Endodermal cell (in vitro differentiated cells): ENCODE results near the gene RBKS. TPM values are rescaled to one million over a fixed set of nuclear protein-coding genes. Genes with fewer than 3 reads are reported as not detected.
"Not testable (repeated sequence)": the region's sequence is repeated elsewhere in the genome, so short reads cannot be mapped to it uniquely, and the experiment has no call there.

Experiments
- DNase-seq: peaks from one replicate; pipeline ENCODE4 v3.0.0-alpha.2; 2017
- H3K27ac ChIP-seq: 2 replicates; pipeline ENCODE4 v1.5.1; 2013; ENCODE audit warnings: mild to moderate bottlenecking, low read depth, low read length, moderate library complexity
- H3K27me3 ChIP-seq: 2 replicates; pipeline ENCODE4 v1.6.1; 2013; ENCODE audit warnings: mild to moderate bottlenecking, low read length, moderate library complexity; ENCODE audit not compliant: insufficient read depth, control insufficient read depth, poor library complexity, severe bottlenecking
- H3K36me3 ChIP-seq: 2 replicates; pipeline ENCODE4 v1.7.0; 2013; ENCODE audit warnings: mild to moderate bottlenecking, low read length, moderate library complexity; ENCODE audit not compliant: control insufficient read depth, insufficient read depth
- H3K4me1 ChIP-seq: one replicate; pipeline ENCODE4 v1.7.0; 2013; ENCODE audit warnings: low read length; ENCODE audit not compliant: control insufficient read depth, insufficient read depth
- H3K4me3 ChIP-seq: 2 replicates; pipeline ENCODE4 v1.5.1; 2013; ENCODE audit warnings: mild to moderate bottlenecking, low read length, moderate library complexity
- H3K9ac ChIP-seq: 2 replicates; pipeline ENCODE4 v1.6.1; 2013; ENCODE audit warnings: mild to moderate bottlenecking, low read length, moderate library complexity; ENCODE audit not compliant: poor library complexity, severe bottlenecking; ENCODE audit errors: extremely low read depth
- H3K9me3 ChIP-seq: 2 replicates; pipeline ENCODE4 v1.6.1; 2013; ENCODE audit warnings: mild to moderate bottlenecking, low read length, moderate library complexity; ENCODE audit not compliant: control insufficient read depth
- H3K27ac Mint-ChIP-seq: 2 replicates; pipeline ENCODE4 v1.8.0; 2020; ENCODE audit warnings: mixed read lengths
- H3K27me3 Mint-ChIP-seq: 2 replicates; pipeline ENCODE4 v1.8.0; 2021; ENCODE audit warnings: mild to moderate bottlenecking, mixed read lengths; ENCODE audit not compliant: insufficient read depth
- H3K36me3 Mint-ChIP-seq: 2 replicates; pipeline ENCODE4 v1.8.0; 2020; ENCODE audit warnings: low read depth, mixed read lengths
- H3K4me1 Mint-ChIP-seq: 2 replicates; pipeline ENCODE4 v1.8.0; 2020; ENCODE audit warnings: mixed read lengths
- H3K4me3 Mint-ChIP-seq: 2 replicates; pipeline ENCODE4 v1.8.0; 2020; ENCODE audit warnings: mild to moderate bottlenecking, moderate library complexity, mixed read lengths
- H3K9me3 Mint-ChIP-seq: 2 replicates; pipeline ENCODE4 v1.8.0; 2020; ENCODE audit warnings: mild to moderate bottlenecking, mixed read lengths
- WGBS, 2 experiments: methylation state at CpG; one replicate each; pipeline versions ENCODE4 v1.1.5 to v1.1.7; 2013; ENCODE audit warnings: missing lambda C conversion rate in 2 of 2, mixed read lengths in 1 of 2; ENCODE audit not compliant: insufficient coverage in 1 of 2, insufficient read length in 1 of 2; 5-methylcytosine and 5-hydroxymethylcytosine counted together
- total RNA-seq, 2 donors: library from RNA; stranded (reverse); fragmentation: NEBNext Ultra II Directional in 1 of 2; extraction: Animal tissue kit (Norgen Biotek cat#: 25700) in 1 of 2; gene quantifications; 2 replicates in 1 of 2; 3 replicates in 1 of 2; pipeline ENCODE4 v1.2.1, GENCODE V29; 2021
- TF ChIP-seq, protein P1 (sequence below): fragments of 200-600 bp; sonication (generic); conservative IDR thresholded peaks from 2 replicates; pipeline ENCODE4 v1.5.0; 2021; ENCODE audit warnings: antibody characterized with exemption, mild to moderate bottlenecking

Gene RBKS
- total RNA-seq, 2 donors from 2014 or later = 4.4 to 4.9 TPM

DNA sequence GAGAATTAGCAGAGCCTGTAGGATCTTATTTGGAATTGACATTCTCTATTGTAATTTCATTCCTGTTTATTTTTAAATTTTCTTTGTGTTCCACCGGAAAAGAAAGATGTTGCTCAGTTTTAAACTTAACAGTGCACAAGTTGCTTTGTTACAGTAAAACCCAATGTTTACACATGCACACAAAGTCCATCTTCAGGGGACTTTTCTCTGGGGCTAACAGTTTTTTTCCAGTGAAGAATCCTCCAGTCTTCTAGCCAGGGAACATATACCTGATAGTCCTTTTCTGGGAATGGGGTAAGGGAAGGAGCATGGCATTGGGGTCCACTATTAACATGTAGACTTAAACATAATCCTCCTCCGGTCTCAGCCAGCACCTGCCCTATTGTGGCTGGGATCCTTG is 143.9 kb downstream of the RBKS start:
- no peak overlapping the region for H3K4me3 ChIP-seq
- Mint-ChIP-seq H3K27me3 (peaks cover 31% of the 10 kb centered on the region), H3K27ac (no peak overlapping the region), H3K9me3 (peaks cover 18% of the 10 kb centered on the region), H3K36me3 (no peaks in the 10 kb centered on the region), H3K4me1 (peaks cover 1% of the 10 kb centered on the region), H3K4me3 (no peak overlapping the region)
- no peaks in the 10 kb centered on the region for H3K4me1 ChIP-seq
- DNase-seq = no peak
- 93 to 100% methylated on average over 1 to 2 of the region's 2 CpGs for WGBS, 2 experiments
- peaks cover 4% of the 10 kb centered on the region for H3K9me3 ChIP-seq
- H3K27ac ChIP-seq = no peak overlapping the region
- TF ChIP-seq, protein P1, sequence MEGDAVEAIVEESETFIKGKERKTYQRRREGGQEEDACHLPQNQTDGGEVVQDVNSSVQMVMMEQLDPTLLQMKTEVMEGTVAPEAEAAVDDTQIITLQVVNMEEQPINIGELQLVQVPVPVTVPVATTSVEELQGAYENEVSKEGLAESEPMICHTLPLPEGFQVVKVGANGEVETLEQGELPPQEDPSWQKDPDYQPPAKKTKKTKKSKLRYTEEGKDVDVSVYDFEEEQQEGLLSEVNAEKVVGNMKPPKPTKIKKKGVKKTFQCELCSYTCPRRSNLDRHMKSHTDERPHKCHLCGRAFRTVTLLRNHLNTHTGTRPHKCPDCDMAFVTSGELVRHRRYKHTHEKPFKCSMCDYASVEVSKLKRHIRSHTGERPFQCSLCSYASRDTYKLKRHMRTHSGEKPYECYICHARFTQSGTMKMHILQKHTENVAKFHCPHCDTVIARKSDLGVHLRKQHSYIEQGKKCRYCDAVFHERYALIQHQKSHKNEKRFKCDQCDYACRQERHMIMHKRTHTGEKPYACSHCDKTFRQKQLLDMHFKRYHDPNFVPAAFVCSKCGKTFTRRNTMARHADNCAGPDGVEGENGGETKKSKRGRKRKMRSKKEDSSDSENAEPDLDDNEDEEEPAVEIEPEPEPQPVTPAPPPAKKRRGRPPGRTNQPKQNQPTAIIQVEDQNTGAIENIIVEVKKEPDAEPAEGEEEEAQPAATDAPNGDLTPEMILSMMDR = no peak
- no peaks in the 10 kb centered on the region for H3K27me3 ChIP-seq
- H3K9ac ChIP-seq = no peak overlapping the region
- H3K36me3 ChIP-seq = no peaks in the 10 kb centered on the region

GRCh38 chr2:27745494-27745893 is 144.7 kb downstream of the RBKS start:
- H3K27me3 Mint-ChIP-seq = peaks cover 31% of the 10 kb centered on the region
- not testable (repeated sequence) for H3K36me3 Mint-ChIP-seq, H3K4me3 Mint-ChIP-seq

GRCh38 chr2:27742571-27742970 is 147.6 kb downstream of the RBKS start:
- Mint-ChIP-seq H3K9me3 (peaks cover 17% of the 10 kb centered on the region), H3K36me3 (no peaks in the 10 kb centered on the region), H3K27me3 (peaks cover 14% of the 10 kb centered on the region), H3K4me3 (no peak overlapping the region), H3K27ac (no peak overlapping the region), H3K4me1 (peaks cover 7% of the 10 kb centered on the region)
- H3K27ac ChIP-seq = no peak overlapping the region
- WGBS, 2 experiments = 78 to 97% methylated on average over 6 to 9 of the region's 9 CpGs
- H3K36me3 ChIP-seq = no peaks in the 10 kb centered on the region
- no peaks in the 10 kb centered on the region for H3K9me3 ChIP-seq
- DNase-seq = no peak
- H3K4me3 ChIP-seq = no peak overlapping the region
- H3K9ac ChIP-seq = no peak overlapping the region
- TF ChIP-seq, protein P1 = no peak
- no peaks in the 10 kb centered on the region for H3K27me3 ChIP-seq
- H3K4me1 ChIP-seq = no peaks in the 10 kb centered on the region

More at GRCh38 chr2:27745494-27745893, 144.7 kb downstream of the RBKS start:
- H3K27me3 ChIP-seq, H3K4me3 ChIP-seq, H3K27ac ChIP-seq, DNase-seq, H3K36me3 ChIP-seq, H3K9me3 ChIP-seq, H3K4me1 ChIP-seq, H3K9ac ChIP-seq, H3K4me1 Mint-ChIP-seq, H3K27ac Mint-ChIP-seq: not testable (repeated sequence)
- H3K9me3 Mint-ChIP-seq = peaks cover 25% of the 10 kb centered on the region

- no peak overlapping the region for H3K4me3 ChIP-seq
- no peak for DNase-seq
- H3K4me1 ChIP-seq = no peaks in the 10 kb centered on the region
- WGBS, 2 experiments = 95 to 100% methylated on average over 2 to 3 of the region's 3 CpGs
- Mint-ChIP-seq H3K36me3 (no peaks in the 10 kb centered on the region), H3K4me1 (peaks cover 7% of the 10 kb centered on the region), H3K27ac (no peak overlapping the region), H3K27me3 (peaks cover 12% of the 10 kb centered on the region), H3K9me3 (peaks cover 17% of the 10 kb centered on the region), H3K4me3 (no peak overlapping the region)
- no peaks in the 10 kb centered on the region for H3K36me3 ChIP-seq
- H3K9me3 ChIP-seq = no peaks in the 10 kb centered on the region
- H3K9ac ChIP-seq = no peak overlapping the region
- H3K27me3 ChIP-seq = no peaks in the 10 kb centered on the region
- TF ChIP-seq, protein P1 = no peak
- no peak overlapping the region for H3K27ac ChIP-seq
These were observed 148.5 kb downstream of the RBKS start for GRCh38 chr2:27741673-27742072.
